ENCODE data around the gene FAM228A. TPM values are rescaled to one million over a fixed set of nuclear protein-coding genes. Genes with fewer than 3 reads are reported as not detected.

FAM228A gene
- polyA plus RNA-seq, 1 donor from 2014 or later = 2.6 TPM

DNA sequence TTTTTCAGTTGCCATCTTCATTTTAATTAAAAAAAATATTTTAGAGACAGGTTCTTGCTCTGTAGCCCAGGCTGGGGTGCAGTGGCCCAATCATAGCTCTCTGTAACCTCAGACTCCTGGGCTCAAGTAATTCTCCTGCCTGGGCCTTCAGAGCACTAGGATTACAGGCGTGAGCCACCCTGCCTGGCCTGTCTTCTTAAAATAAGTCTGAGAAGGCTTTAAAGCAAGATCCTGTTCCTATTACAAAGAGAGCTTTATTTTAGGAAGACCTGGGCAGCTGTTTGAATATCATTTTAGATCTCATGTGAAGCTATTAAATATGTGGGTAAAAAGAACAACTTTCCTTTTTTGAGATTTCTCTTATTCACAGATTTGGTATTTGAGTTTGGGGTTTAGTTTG, 1.5 kb downstream of the FAM228A start:
- no peaks in the 10 kb centered on the region for H3F3A ChIP-seq (ENCODE audit: insufficient read depth, low read length, poor library complexity, severe bottlenecking)
- no peaks in the 10 kb centered on the region for H3K36me3 ChIP-seq (ENCODE audit: insufficient read depth, low read length)
- TF ChIP-seq, protein P1, sequence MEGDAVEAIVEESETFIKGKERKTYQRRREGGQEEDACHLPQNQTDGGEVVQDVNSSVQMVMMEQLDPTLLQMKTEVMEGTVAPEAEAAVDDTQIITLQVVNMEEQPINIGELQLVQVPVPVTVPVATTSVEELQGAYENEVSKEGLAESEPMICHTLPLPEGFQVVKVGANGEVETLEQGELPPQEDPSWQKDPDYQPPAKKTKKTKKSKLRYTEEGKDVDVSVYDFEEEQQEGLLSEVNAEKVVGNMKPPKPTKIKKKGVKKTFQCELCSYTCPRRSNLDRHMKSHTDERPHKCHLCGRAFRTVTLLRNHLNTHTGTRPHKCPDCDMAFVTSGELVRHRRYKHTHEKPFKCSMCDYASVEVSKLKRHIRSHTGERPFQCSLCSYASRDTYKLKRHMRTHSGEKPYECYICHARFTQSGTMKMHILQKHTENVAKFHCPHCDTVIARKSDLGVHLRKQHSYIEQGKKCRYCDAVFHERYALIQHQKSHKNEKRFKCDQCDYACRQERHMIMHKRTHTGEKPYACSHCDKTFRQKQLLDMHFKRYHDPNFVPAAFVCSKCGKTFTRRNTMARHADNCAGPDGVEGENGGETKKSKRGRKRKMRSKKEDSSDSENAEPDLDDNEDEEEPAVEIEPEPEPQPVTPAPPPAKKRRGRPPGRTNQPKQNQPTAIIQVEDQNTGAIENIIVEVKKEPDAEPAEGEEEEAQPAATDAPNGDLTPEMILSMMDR (IDR thresholded peaks at IDR 0.05; ENCODE audit: poor library complexity, severe bottlenecking) = no peak
- TF ChIP-seq RAD21 (conservative IDR thresholded peaks at IDR 0.05) (no peak), MXI1 (conservative IDR thresholded peaks at IDR 0.05; ENCODE audit: poor library complexity, severe bottlenecking) (no peak), TAF1 (IDR thresholded peaks at IDR 0.05; ENCODE audit: low read depth) (no peak), EP300 (conservative IDR thresholded peaks at IDR 0.05; ENCODE audit: poor library complexity, severe bottlenecking) (no peak), SMC3 (conservative IDR thresholded peaks at IDR 0.05; ENCODE audit: poor library complexity) (no peak), POLR2AphosphoS5 (IDR thresholded peaks at IDR 0.05) (no peak), EZH2 (IDR thresholded peaks at IDR 0.05; ENCODE audit: borderline replicate concordance, insufficient read depth, low read length, poor library complexity, severe bottlenecking) (no peak)
- TF ChIP-seq, protein P2, sequence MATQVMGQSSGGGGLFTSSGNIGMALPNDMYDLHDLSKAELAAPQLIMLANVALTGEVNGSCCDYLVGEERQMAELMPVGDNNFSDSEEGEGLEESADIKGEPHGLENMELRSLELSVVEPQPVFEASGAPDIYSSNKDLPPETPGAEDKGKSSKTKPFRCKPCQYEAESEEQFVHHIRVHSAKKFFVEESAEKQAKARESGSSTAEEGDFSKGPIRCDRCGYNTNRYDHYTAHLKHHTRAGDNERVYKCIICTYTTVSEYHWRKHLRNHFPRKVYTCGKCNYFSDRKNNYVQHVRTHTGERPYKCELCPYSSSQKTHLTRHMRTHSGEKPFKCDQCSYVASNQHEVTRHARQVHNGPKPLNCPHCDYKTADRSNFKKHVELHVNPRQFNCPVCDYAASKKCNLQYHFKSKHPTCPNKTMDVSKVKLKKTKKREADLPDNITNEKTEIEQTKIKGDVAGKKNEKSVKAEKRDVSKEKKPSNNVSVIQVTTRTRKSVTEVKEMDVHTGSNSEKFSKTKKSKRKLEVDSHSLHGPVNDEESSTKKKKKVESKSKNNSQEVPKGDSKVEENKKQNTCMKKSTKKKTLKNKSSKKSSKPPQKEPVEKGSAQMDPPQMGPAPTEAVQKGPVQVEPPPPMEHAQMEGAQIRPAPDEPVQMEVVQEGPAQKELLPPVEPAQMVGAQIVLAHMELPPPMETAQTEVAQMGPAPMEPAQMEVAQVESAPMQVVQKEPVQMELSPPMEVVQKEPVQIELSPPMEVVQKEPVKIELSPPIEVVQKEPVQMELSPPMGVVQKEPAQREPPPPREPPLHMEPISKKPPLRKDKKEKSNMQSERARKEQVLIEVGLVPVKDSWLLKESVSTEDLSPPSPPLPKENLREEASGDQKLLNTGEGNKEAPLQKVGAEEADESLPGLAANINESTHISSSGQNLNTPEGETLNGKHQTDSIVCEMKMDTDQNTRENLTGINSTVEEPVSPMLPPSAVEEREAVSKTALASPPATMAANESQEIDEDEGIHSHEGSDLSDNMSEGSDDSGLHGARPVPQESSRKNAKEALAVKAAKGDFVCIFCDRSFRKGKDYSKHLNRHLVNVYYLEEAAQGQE (IDR thresholded peaks at IDR 0.05; ENCODE audit: borderline replicate concordance) = no peak
- no peaks in the 10 kb centered on the region for H3K27me3 ChIP-seq (ENCODE audit: insufficient read depth, low read depth, low read length)
- H3K9me2 ChIP-seq (ENCODE audit: insufficient read depth, low read length) = no peaks in the 10 kb centered on the region
- no peak overlapping the region for H3K4me3 ChIP-seq (ENCODE audit: low read length)
- no peak overlapping the region for H3K27ac ChIP-seq (ENCODE audit: low read length)
- no peaks in the 10 kb centered on the region for H4K20me1 ChIP-seq (ENCODE audit: insufficient read depth)
- H3K9me3 ChIP-seq (ENCODE audit: low read length) = peaks cover 3% of the 10 kb centered on the region
- H3K9ac ChIP-seq (ENCODE audit: low read length) = no peak overlapping the region
- H2AFZ ChIP-seq (ENCODE audit: low read depth, low read length) = no peak overlapping the region
- no peak overlapping the region for H3K4me2 ChIP-seq (ENCODE audit: low read length)
- no peaks in the 10 kb centered on the region for H3K79me2 ChIP-seq (replicated peaks; ENCODE audit: insufficient read depth, low read length)

DNA sequence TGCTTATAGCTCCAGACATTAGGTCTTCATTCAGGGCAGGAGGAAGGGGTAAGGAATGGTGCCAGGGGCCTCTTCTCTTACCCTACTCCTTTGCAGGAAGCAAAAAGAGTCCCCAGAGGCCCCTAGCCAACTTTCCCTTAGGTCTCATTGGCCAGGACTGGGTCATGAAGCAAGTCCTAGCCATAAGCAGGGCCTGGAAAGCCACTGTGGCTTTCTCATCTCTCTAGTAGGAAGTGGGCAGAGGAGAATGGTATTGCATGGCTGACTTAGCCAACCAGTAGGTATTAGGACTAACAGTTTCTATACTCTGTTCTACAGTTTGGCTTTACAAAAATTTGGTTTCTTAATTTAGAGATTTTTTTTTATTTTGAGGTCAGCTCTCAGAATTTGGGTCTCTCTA, 4.8 kb downstream of the FAM228A start:
- TF ChIP-seq POLR2AphosphoS5 (IDR thresholded peaks at IDR 0.05) (no peak), MXI1 (conservative IDR thresholded peaks at IDR 0.05; ENCODE audit: poor library complexity, severe bottlenecking) (no peak), EZH2 (IDR thresholded peaks at IDR 0.05; ENCODE audit: borderline replicate concordance, insufficient read depth, low read length, poor library complexity, severe bottlenecking) (no peak), EP300 (conservative IDR thresholded peaks at IDR 0.05; ENCODE audit: poor library complexity, severe bottlenecking) (no peak), RAD21 (conservative IDR thresholded peaks at IDR 0.05) (no peak), TAF1 (IDR thresholded peaks at IDR 0.05; ENCODE audit: low read depth) (no peak), SMC3 (conservative IDR thresholded peaks at IDR 0.05; ENCODE audit: poor library complexity) (no peak)
- TF ChIP-seq, protein P1 (IDR thresholded peaks at IDR 0.05; ENCODE audit: poor library complexity, severe bottlenecking) = no peak
- TF ChIP-seq, protein P2 (IDR thresholded peaks at IDR 0.05; ENCODE audit: borderline replicate concordance) = no peak
- no peaks in the 10 kb centered on the region for H3K79me2 ChIP-seq (replicated peaks; ENCODE audit: insufficient read depth, low read length)
- H2AFZ ChIP-seq (ENCODE audit: low read depth, low read length) = no peak overlapping the region
- no peak overlapping the region for H3K4me2 ChIP-seq (ENCODE audit: low read length)
- no peaks in the 10 kb centered on the region for H3K9me3 ChIP-seq (ENCODE audit: low read length)
- no peak overlapping the region for H3K4me3 ChIP-seq (ENCODE audit: low read length)
- H3F3A ChIP-seq (ENCODE audit: insufficient read depth, low read length, poor library complexity, severe bottlenecking) = no peaks in the 10 kb centered on the region
- no peaks in the 10 kb centered on the region for H3K27me3 ChIP-seq (ENCODE audit: insufficient read depth, low read depth, low read length)
- no peak overlapping the region for H3K9ac ChIP-seq (ENCODE audit: low read length)
- no peaks in the 10 kb centered on the region for H3K36me3 ChIP-seq (ENCODE audit: insufficient read depth, low read length)
- H4K20me1 ChIP-seq (ENCODE audit: insufficient read depth) = no peaks in the 10 kb centered on the region
- H3K9me2 ChIP-seq (ENCODE audit: insufficient read depth, low read length) = no peaks in the 10 kb centered on the region
- H3K27ac ChIP-seq (ENCODE audit: low read length) = no peak overlapping the region
